Measurements from ENCODE around the gene NPAS3. TPM values are rescaled to one million over a fixed set of nuclear protein-coding genes. Genes with fewer than 3 reads are reported as not detected.

NPAS3 gene
- total RNA-seq, 4 donors from 2014 or later = 0.13 to 1.1 (median 0.47) TPM; not detected in 1

- intact Hi-C loops (cut with DNase I) = no loop called here
- Histone ChIP-seq H3K4me3 (no peak overlapping the region), H3K27ac (no peak overlapping the region), H3K27me3 (no peaks in the 10 kb centered on the region), H3K4me1 (no peaks in the 10 kb centered on the region), H3K9me3 (no peaks in the 10 kb centered on the region), H3K36me3 (no peaks in the 10 kb centered on the region)
- TF ChIP-seq CTCF (IDR thresholded peaks at IDR 0.05) (no peak), POLR2A (IDR thresholded peaks at IDR 0.05) (no peak)
- WGBS, 2 donors = 67 to 76% methylated on average over 7 of the region's 7 CpGs
- DNase-seq = no peak
These were observed 912.1 kb downstream of the NPAS3 start for GRCh38 chr14:33850826-33851225.

GRCh38 chr14:33851366-33851765 is 912.7 kb downstream of the NPAS3 start:
- no peak overlapping the region for H3K4me3 ChIP-seq
- intact Hi-C loops (cut with DNase I) = no loop called here
- no peaks in the 10 kb centered on the region for H3K9me3 ChIP-seq
- no peaks in the 10 kb centered on the region for H3K4me1 ChIP-seq
- no peaks in the 10 kb centered on the region for H3K36me3 ChIP-seq
- DNase-seq = no peak
- no peak overlapping the region for H3K27ac ChIP-seq
- TF ChIP-seq POLR2A (IDR thresholded peaks at IDR 0.05) (no peak), CTCF (IDR thresholded peaks at IDR 0.05) (no peak)
- H3K27me3 ChIP-seq = no peaks in the 10 kb centered on the region
- 82% methylated on average over 6 of the region's 6 CpGs for WGBS, 2 donors

GRCh38 chr14:33851931-33852330 is 913.3 kb downstream of the NPAS3 start:
- H3K9me3 ChIP-seq = no peaks in the 10 kb centered on the region
- no peak overlapping the region for H3K27ac ChIP-seq
- no peak for TF ChIP-seq POLR2A (IDR thresholded peaks at IDR 0.05)
- TF ChIP-seq CTCF (IDR thresholded peaks at IDR 0.05) = no peak
- DNase-seq = no peak
- intact Hi-C loops (cut with DNase I) = no loop called here
- no peaks in the 10 kb centered on the region for H3K4me1 ChIP-seq
- no peak overlapping the region for H3K4me3 ChIP-seq
- no peaks in the 10 kb centered on the region for H3K36me3 ChIP-seq
- 60 to 66% methylated on average over 5 of the region's 5 CpGs for WGBS, 2 donors
- no peaks in the 10 kb centered on the region for H3K27me3 ChIP-seq
